GM12873 (cell line): ENCODE measurements around the gene ARHGEF4.

Experiments used
- TF ChIP-seq, protein P1 (sequence below): IDR thresholded peaks from 2 replicates; pipeline ENCODE4 v1.5.1; 2012; ENCODE audit warnings: low read depth, mild to moderate bottlenecking, moderate library complexity, low read length, control low read depth; ENCODE audit not compliant: insufficient read depth; ENCODE audit errors: missing control alignments

The ARHGEF4 gene

DNA sequence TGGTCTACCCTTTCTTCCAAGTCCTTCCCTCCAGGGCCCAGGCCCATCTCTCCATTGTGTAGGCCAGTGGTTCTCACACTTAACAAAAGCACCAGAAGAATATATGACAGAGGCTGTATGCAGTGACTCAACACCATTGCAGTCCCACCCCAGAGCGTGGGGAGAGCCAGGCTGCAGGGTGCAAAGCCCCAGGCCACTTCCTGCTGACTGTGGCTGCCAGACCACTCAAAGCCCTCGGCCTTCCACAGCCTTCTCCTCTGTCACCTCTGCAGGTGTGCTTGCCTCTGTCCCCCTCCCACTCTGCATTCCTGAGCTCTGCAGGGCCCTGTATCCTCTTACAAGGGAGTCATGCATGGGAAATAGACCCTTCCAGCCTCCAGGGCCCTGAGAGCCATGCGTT lies 40.4 kb upstream of the ARHGEF4 start:
- TF ChIP-seq, protein P1, sequence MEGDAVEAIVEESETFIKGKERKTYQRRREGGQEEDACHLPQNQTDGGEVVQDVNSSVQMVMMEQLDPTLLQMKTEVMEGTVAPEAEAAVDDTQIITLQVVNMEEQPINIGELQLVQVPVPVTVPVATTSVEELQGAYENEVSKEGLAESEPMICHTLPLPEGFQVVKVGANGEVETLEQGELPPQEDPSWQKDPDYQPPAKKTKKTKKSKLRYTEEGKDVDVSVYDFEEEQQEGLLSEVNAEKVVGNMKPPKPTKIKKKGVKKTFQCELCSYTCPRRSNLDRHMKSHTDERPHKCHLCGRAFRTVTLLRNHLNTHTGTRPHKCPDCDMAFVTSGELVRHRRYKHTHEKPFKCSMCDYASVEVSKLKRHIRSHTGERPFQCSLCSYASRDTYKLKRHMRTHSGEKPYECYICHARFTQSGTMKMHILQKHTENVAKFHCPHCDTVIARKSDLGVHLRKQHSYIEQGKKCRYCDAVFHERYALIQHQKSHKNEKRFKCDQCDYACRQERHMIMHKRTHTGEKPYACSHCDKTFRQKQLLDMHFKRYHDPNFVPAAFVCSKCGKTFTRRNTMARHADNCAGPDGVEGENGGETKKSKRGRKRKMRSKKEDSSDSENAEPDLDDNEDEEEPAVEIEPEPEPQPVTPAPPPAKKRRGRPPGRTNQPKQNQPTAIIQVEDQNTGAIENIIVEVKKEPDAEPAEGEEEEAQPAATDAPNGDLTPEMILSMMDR, result no peak

GRCh38 chr2:130797493-130798435 lies 39.0 kb upstream of the ARHGEF4 start:
- TF ChIP-seq, protein P1, result peak; percentile 84

DNA sequence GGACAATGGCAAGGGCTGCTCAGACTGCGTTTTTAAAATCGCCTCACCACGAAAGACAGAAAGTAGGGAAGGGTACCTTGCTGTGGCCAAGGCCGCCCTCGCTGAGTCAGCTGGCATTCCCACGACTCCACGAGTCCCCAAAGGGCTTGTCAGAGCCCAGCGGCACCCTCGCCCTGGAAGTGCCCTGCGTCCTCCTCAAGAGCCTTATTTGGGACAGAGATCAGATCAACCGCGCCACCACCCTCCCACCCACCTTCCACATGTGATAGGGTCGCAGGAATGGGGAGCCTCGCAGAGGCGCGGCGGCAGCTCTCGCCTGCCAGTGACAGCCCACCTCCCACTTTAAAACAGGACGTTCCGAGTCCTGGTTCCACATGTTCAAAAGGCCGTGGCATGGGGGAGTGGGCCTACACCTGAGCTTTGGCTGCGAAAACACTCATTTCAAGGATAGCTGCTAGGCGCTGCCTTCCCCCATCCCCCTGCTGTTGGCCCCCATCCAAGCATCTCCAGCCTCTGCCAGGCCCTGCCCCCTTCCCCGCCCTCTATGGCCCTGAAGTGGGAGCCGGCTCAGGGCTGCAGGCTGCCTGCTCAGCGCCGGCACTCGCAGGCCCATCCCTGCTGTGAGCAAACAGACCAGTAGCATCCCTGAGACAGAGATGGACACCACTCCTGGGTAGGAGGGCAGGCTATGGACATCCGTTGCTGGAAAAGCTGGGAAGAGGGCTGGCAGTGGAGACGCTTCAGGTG lies 38.1 kb upstream of the ARHGEF4 start:
- TF ChIP-seq, protein P1, result no peak

- TF ChIP-seq, protein P1, result no peak
Measured at GRCh38 chr2:130799295-130799694, 37.4 kb upstream of the ARHGEF4 start.

GRCh38 chr2:130805613-130806012 lies 31.1 kb upstream of the ARHGEF4 start:
- TF ChIP-seq, protein P1, result no peak

GRCh38 chr2:130806370-130806769 lies 30.3 kb upstream of the ARHGEF4 start:
- TF ChIP-seq, protein P1, result no peak
